HUES6 (cell line): ENCODE measurements around the gene MMP20.

Source experiments
- H3K27ac ChIP-seq: 2 replicates; pipeline ENCODE4 v1.7.0; 2013; ENCODE audit warnings: low read depth, mild to moderate bottlenecking, low read length, inconsistent platforms
- H3K27me3 ChIP-seq: 2 replicates; pipeline ENCODE4 v1.6.1; 2013; ENCODE audit warnings: low read length; ENCODE audit not compliant: control insufficient read depth, insufficient read depth
- H3K36me3 ChIP-seq: 2 replicates; pipeline ENCODE4 v1.6.1; 2013; ENCODE audit warnings: low read length; ENCODE audit not compliant: control insufficient read depth, insufficient read depth
- H3K4me1 ChIP-seq: 2 replicates; pipeline ENCODE4 v1.6.1; 2013; ENCODE audit warnings: low read length; ENCODE audit not compliant: control insufficient read depth, insufficient read depth
- H3K4me3 ChIP-seq: 2 replicates; pipeline ENCODE4 v1.5.1; 2013; ENCODE audit warnings: low read depth, low read length
- H3K9ac ChIP-seq: one replicate; pipeline ENCODE4 v1.6.1; 2013; ENCODE audit warnings: mild to moderate bottlenecking, low read length
- H3K9me3 ChIP-seq: 2 replicates; pipeline ENCODE4 v1.6.1; 2013; ENCODE audit warnings: low read depth, low read length; ENCODE audit not compliant: control insufficient read depth, insufficient read depth

MMP20 gene

DNA sequence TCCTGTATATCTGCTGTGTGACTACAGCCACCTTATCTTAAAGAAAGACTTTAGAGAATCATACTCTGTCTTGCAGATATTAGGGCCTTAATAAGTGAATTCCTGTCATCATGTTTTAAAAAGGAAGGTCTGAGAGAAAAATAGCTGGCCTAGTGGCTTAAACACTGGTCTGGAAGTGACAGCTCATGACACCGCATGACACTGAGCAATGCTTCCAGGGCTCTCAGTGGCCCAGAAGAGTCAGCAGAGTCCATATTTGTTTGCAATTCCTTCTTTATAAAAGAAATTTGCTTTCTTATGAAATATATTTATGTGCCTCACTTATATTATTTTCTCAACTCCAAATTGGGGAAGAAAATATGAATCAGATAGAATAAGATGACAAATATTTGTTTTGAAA is 33.0 kb downstream of the MMP20 start:
- Histone ChIP-seq H3K9ac (no peak overlapping the region), H3K4me1 (no peaks in the 10 kb centered on the region), H3K36me3 (no peaks in the 10 kb centered on the region), H3K9me3 (no peaks in the 10 kb centered on the region), H3K27ac (no peak overlapping the region), H3K4me3 (no peak overlapping the region), H3K27me3 (no peaks in the 10 kb centered on the region)

DNA sequence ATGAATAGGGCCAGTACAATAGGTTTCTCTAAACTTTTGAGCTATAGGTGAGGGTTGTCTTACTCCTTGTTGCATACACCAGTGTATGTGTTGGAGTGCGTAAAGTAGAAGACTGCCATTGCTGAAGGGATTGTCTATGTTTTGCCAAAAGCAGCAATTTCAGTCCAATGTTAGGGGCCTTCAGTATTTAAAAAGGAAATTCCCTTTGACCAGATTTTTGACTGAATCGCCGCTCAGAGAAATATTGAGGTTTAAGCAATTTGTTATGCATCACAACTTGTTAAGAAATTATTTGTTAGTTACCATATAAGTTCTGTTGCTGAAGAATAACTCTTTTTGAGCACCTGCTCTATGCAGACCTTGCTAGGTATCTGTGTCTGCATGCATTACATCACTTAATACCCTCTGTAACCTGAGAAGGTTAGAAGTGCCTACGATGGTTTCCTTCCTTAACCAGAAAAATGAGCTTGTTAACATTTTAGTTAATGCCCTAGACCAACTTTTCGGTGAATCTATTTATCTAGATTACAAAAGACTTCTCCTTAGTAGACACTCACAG is 33.9 kb downstream of the MMP20 start:
- no peaks in the 10 kb centered on the region for H3K27me3 ChIP-seq
- no peak overlapping the region for H3K4me3 ChIP-seq
- no peaks in the 10 kb centered on the region for H3K36me3 ChIP-seq
- H3K9me3 ChIP-seq: no peaks in the 10 kb centered on the region
- no peak overlapping the region for H3K27ac ChIP-seq
- no peak overlapping the region for H3K9ac ChIP-seq
- no peaks in the 10 kb centered on the region for H3K4me1 ChIP-seq

DNA sequence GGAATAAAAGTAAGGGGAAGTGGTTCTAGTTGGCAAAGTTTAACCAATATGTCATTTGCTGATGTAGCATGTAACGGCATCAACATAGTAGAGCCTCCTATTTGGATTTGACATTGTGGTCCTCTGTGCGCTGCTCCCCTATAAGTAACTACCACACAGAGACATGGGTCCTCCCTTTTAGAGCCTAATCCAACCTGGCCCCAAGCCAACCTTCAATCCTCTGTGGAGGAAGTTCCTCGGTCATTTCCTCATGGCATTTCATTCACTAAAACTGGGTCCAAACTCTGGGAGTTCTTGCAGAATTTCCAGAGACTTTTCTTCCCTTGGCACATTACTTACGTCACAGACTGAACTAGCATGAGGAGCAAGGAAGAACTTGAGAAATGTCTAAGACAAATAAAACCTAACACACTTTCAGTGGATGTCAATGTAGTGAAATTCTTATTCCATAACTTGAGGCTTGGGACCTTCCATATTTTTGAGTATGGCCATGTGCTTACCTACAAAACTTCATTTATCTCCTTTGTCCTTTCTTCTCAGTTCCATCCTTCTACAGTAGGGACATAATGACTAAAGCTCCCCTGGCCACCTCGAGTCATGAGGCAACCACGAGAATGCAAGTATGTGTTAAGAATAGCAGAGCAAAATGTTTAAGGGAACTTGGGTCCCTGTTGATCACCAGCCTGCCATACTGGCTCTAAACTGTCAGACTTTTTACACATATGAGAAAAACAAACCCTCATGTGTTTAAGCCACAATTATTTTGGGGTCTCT is 34.7 kb downstream of the MMP20 start:
- Histone ChIP-seq H3K27ac (no peak overlapping the region), H3K9ac (no peak overlapping the region), H3K9me3 (no peaks in the 10 kb centered on the region), H3K4me3 (no peak overlapping the region), H3K27me3 (no peaks in the 10 kb centered on the region), H3K4me1 (no peaks in the 10 kb centered on the region), H3K36me3 (no peaks in the 10 kb centered on the region)

DNA sequence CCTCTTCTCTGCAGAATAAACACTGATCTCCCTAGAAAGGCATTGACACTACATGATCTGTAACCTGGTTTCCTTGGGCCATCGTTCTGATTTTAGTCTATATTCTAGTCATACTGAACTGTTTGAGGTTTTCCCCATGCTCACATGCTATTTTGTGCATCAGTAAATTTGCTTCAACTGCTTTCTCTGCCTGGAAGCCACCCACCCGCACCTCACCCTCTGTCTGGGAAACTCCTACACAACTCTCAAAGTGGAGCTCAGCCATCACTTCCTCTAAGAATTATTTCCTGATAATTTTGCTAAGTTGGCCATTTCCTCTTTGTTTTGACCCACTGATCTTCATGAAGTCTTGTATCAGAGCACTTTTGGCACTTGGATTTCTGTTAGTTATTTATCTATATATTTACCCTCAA is 36.1 kb downstream of the MMP20 start:
- Histone ChIP-seq H3K27ac (no peak overlapping the region), H3K9ac (no peak overlapping the region), H3K36me3 (no peaks in the 10 kb centered on the region), H3K4me1 (no peaks in the 10 kb centered on the region), H3K4me3 (no peak overlapping the region), H3K9me3 (no peaks in the 10 kb centered on the region), H3K27me3 (no peaks in the 10 kb centered on the region)

DNA sequence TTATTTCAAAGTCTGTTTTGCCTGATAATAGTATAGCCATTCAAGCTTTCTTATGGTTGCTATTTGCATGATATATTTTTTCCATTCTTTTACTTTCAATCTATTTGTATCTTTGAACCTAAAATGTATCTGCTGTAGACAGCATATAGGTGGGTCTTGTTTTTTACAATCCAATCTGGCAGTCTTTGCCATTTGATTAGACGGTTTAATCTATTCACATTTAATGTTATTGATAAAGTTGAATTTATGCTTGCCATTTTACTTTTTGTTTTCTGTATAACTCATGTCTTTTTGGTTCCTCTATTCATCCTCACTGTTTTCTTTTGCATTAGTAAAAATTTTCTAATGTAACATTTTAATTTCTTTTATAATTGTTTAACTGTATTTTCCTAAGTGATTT is 37.4 kb downstream of the MMP20 start:
- Histone ChIP-seq H3K27ac (no peak overlapping the region), H3K36me3 (no peaks in the 10 kb centered on the region), H3K9ac (no peak overlapping the region), H3K4me1 (no peaks in the 10 kb centered on the region), H3K4me3 (no peak overlapping the region), H3K9me3 (no peaks in the 10 kb centered on the region), H3K27me3 (no peaks in the 10 kb centered on the region)

DNA sequence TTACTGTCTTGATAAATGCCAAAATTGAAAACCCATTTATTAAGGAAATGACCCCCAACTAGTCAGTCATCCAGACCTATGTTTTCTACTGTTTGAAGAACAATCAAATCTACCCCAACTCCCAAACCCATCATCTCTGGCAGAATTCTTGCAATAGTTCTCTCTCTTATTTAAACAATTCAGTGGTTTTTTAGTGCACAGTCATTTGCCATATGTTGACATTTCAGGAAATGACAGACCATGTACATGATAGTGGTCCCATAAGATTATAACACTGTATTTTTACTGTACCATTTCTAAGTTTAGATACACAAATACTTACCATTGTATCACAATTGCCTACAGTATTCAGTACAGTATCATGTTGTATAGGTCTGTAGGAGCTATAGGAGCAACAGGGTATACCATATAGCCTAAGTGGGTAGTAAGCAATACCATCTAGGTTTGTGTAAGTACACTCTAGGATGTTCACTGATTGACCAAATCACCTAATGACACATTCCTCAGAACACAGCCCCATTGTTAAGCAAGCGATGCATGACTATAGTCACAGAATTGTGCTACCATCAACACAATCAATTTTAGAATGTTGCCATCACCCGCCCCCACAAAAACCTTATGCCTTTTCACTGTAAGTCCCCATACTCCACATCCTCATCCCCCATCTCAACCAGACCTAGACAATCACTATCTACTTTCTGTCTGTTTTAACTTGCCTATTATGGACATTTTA is 41.8 kb downstream of the MMP20 start:
- Histone ChIP-seq H3K27me3 (no peaks in the 10 kb centered on the region), H3K9me3 (no peaks in the 10 kb centered on the region), H3K9ac (no peak overlapping the region), H3K36me3 (no peaks in the 10 kb centered on the region), H3K4me3 (no peak overlapping the region), H3K4me1 (no peaks in the 10 kb centered on the region), H3K27ac (no peak overlapping the region)

DNA sequence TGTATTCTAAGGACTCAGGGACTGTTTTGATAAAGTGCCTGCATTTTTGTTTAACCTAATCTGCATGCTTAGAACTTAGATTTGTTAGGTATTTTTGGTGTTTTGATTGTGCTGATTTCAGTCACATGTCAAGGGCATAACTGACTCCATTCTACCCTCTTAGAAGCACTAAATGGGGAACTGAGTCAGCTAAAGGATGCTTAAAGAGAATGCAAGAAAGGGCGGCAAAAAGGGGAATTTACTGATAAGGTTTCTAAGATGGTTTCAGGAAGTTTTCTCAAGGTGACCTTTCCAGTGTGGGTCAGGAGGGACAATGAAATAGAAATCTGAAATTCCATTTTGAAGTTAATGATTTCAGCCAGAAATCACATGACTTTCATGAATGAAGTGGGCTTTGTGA is 43.0 kb downstream of the MMP20 start:
- Histone ChIP-seq H3K27ac (no peak overlapping the region), H3K9me3 (no peaks in the 10 kb centered on the region), H3K9ac (no peak overlapping the region), H3K4me1 (no peaks in the 10 kb centered on the region), H3K36me3 (no peaks in the 10 kb centered on the region), H3K4me3 (no peak overlapping the region), H3K27me3 (no peaks in the 10 kb centered on the region)

DNA sequence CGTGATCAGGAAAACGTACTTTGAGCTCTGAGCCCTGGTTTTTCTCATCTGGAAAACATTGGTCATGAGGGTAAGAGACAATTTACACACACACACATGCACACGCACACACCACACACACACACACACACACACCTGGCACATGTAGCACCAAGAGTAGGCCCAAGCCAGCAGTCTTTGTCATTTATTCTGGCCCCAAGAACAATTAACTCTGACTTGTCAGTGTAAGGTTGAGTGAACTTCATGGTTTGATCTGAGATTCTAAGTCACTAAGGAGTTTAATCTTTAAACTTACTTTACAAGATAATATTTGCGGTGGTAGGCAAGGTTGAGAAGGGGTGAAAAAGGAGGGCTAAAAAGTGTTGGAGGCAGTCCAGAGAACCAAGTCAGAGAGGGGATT is 44.1 kb downstream of the MMP20 start:
- no peak overlapping the region for H3K27ac ChIP-seq
- H3K9me3 ChIP-seq: no peaks in the 10 kb centered on the region
- H3K4me3 ChIP-seq: no peak overlapping the region

DNA sequence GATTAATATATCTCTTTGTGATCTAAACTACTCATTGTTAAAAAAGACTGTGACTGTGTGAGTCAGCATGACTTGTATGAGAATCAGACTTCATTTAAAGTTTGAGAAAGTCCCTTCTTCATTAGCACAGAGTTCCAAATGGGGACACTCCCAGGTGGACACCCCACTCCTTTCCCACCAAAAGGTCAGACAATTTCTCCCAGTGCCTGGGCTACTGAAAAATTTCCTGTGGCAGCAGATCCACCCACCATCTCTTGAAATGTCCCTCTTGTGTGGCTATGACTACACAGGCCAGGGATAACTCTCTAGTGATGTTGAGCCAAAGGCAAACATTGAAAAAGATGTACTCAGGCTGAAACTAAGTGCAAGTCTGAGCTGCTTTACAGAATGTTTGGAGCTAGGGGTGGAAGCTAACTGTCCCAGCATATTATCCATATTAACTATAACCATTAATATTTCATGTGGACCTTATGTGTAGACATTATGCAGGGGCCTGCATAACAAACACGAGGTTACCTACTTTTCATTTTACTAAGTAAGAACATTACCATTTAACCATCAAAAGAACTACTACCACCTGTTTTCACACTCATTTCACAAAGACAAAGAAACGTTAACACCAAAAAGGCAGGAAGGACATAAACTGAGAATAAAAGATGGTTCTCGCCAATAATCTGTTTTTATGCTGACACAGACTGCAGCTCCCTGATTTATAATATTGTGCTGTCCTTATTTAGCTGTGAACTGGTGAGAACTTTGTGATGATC is 44.8 kb downstream of the MMP20 start:
- no peaks in the 10 kb centered on the region for H3K4me1 ChIP-seq
- no peaks in the 10 kb centered on the region for H3K9me3 ChIP-seq
- H3K27ac ChIP-seq: no peak overlapping the region
- H3K36me3 ChIP-seq: no peaks in the 10 kb centered on the region
- no peaks in the 10 kb centered on the region for H3K27me3 ChIP-seq
- H3K9ac ChIP-seq: no peak overlapping the region
- no peak overlapping the region for H3K4me3 ChIP-seq

More for the DNA sequence above, 44.1 kb downstream of the MMP20 start:
- no peaks in the 10 kb centered on the region for H3K4me1 ChIP-seq
- H3K36me3 ChIP-seq: no peaks in the 10 kb centered on the region
- H3K27me3 ChIP-seq: no peaks in the 10 kb centered on the region
- no peak overlapping the region for H3K9ac ChIP-seq

DNA sequence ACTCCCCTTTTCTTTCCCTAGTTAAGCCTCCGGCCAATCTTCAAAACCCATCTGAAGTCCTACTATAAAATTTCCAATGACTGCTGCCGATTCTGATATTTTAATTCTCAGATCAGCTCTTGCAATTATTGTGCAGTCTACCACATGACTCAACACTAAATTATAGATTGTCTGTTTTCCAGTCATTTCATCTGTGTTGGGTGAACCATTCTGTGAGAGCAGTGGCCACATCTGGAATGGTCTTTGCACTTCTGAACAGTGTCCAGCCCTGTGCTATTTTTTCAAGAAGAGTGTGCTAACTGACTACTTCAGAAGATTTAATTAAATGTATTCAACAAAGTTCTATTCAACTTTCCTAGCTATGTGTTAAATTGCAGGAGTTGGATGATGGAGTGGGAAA is 47.4 kb downstream of the MMP20 start:
- H3K4me1 ChIP-seq: no peaks in the 10 kb centered on the region
- no peak overlapping the region for H3K4me3 ChIP-seq
- H3K9ac ChIP-seq: no peak overlapping the region
- no peak overlapping the region for H3K27ac ChIP-seq
- no peaks in the 10 kb centered on the region for H3K27me3 ChIP-seq
- H3K9me3 ChIP-seq: no peaks in the 10 kb centered on the region
- H3K36me3 ChIP-seq: no peaks in the 10 kb centered on the region

DNA sequence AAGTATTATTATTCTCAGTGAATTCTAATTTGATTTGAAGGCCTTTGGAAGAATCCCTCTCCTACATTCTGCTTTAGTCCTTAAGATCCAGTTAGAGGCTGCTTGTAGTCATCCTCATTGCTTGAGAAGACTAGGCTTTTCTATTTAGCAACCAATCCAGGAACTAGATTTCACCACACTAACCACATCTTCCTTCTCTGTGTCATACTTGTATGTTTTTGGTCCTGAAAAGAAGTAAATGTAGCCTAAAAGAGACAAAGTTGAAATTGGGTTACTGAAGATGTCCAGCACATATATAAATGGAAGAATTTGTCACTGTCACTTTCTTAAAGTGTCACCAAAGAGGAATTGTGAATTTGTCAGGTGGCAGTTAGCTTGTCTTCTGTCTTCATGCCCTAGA is 48.0 kb downstream of the MMP20 start:
- no peak overlapping the region for H3K27ac ChIP-seq
- no peaks in the 10 kb centered on the region for H3K4me1 ChIP-seq
- no peak overlapping the region for H3K4me3 ChIP-seq
- H3K27me3 ChIP-seq: no peaks in the 10 kb centered on the region
- no peaks in the 10 kb centered on the region for H3K36me3 ChIP-seq
- H3K9me3 ChIP-seq: no peaks in the 10 kb centered on the region
- H3K9ac ChIP-seq: no peak overlapping the region
